ENCODE results near the gene ARHGAP29.

Gene ARHGAP29

GRCh38 chr1:94235189-94236012, 2.0 kb downstream of the ARHGAP29 start:
- no peak for DNase-seq (ENCODE audit: low spot score)

- DNase-seq (ENCODE audit: low spot score), result no peak
Measured at GRCh38 chr1:94234615-94235014, 2.8 kb downstream of the ARHGAP29 start.

- no peak for DNase-seq (ENCODE audit: low spot score)
Measured at GRCh38 chr1:94231746-94232145, 5.6 kb downstream of the ARHGAP29 start.

- DNase-seq (ENCODE audit: low spot score), result no peak
Measured at GRCh38 chr1:94230920-94231319, 6.5 kb downstream of the ARHGAP29 start.

GRCh38 chr1:94228640-94229375, 8.6 kb downstream of the ARHGAP29 start:
- DNase-seq (ENCODE audit: low spot score), result no peak

- no peak for DNase-seq (ENCODE audit: low spot score)
Measured at GRCh38 chr1:94227624-94228023, 9.8 kb downstream of the ARHGAP29 start.

GRCh38 chr1:94225845-94226244, 11.5 kb downstream of the ARHGAP29 start:
- no peak for DNase-seq (ENCODE audit: low spot score)

GRCh38 chr1:94218332-94218731, 19.1 kb downstream of the ARHGAP29 start:
- DNase-seq (ENCODE audit: low spot score), result no peak

GRCh38 chr1:94215955-94216354, 21.4 kb downstream of the ARHGAP29 start:
- DNase-seq (ENCODE audit: low spot score), result no peak

- no peak for DNase-seq (ENCODE audit: low spot score)
Measured at GRCh38 chr1:94209982-94210381, 27.4 kb downstream of the ARHGAP29 start.

GRCh38 chr1:94209425-94209824, 28.0 kb downstream of the ARHGAP29 start:
- no peak for DNase-seq (ENCODE audit: low spot score)

- no peak for DNase-seq (ENCODE audit: low spot score)
Measured at GRCh38 chr1:94207695-94208094, 29.7 kb downstream of the ARHGAP29 start.

GRCh38 chr1:94205639-94206038, 31.7 kb downstream of the ARHGAP29 start:
- DNase-seq (ENCODE audit: low spot score), result no peak

GRCh38 chr1:94202241-94202640, 35.1 kb downstream of the ARHGAP29 start:
- no peak for DNase-seq (ENCODE audit: low spot score)

GRCh38 chr1:94199398-94199797, 38.0 kb downstream of the ARHGAP29 start:
- no peak for DNase-seq (ENCODE audit: low spot score)

- no peak for DNase-seq (ENCODE audit: low spot score)
Measured at GRCh38 chr1:94194079-94194865, 43.1 kb downstream of the ARHGAP29 start.

GRCh38 chr1:94193128-94193527, 44.3 kb downstream of the ARHGAP29 start:
- no peak for DNase-seq (ENCODE audit: low spot score)

- no peak for DNase-seq (ENCODE audit: low spot score)
Measured at GRCh38 chr1:94191216-94191615, 46.2 kb downstream of the ARHGAP29 start.

GRCh38 chr1:94186946-94187345, 50.4 kb downstream of the ARHGAP29 start:
- no peak for DNase-seq (ENCODE audit: low spot score)

GRCh38 chr1:94183197-94183815, 54.1 kb downstream of the ARHGAP29 start:
- DNase-seq (ENCODE audit: low spot score), result no peak

GRCh38 chr1:94182191-94182590, 55.2 kb downstream of the ARHGAP29 start:
- no peak for DNase-seq (ENCODE audit: low spot score)

GRCh38 chr1:94180650-94181049, 56.7 kb downstream of the ARHGAP29 start:
- no peak for DNase-seq (ENCODE audit: low spot score)

Data from hematopoietic multipotent progenitor cell treated with erythropoietin and hydrocortisone succinate and interleukin-3 and kit ligand, for 15 days (in vitro differentiated cells).